GM18951 (cell line): ENCODE results near the gene USP6NL.

ENCODE experiments used
- POLR2A ChIP-seq: IDR thresholded peaks from 4 replicates; pipeline ENCODE4 v1.6.1; 2011; ENCODE audit warnings: mild to moderate bottlenecking; ENCODE audit not compliant: insufficient read length, insufficient read depth; ENCODE audit errors: extremely low read depth
- in situ Hi-C: fragments of 300-500 bp; cut with MboI; formaldehyde crosslinking; loops from one replicate; pipeline ENCODE4 v1.12.0; 2022; ENCODE audit warnings: low sequenced_read_pairs, mixed read lengths, inconsistent platforms; ENCODE audit not compliant: unreplicated experiment

The USP6NL gene

DNA sequence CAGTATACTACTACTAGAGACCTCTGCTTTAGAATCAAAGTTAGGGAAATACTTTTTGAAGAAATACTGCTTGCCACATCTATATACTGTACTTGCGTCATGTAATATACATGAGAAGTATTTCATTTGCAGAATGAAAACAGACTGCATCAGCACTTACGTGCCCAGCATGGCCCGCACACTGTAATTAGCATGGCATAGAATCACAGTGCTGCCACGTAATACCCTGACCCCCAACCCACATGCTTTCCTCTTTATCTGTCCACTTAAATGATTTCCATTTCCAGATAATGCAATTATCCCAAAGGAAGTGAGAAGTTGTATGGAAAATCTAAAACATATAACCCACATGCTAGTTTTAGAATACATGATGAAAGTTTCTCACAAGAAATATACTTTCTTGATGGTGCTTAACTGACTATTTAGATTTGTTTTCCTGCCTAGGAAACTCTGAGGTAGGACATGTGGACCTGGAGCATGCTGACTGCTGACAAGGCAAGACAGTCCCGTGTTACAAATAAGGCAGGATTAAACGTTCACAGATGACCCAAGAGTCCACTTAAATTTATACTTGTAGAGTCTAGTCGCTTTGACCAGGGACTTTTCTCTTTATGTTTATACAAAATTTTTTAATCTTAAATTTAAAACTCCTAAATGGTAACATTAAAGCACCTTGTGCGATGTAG, 12.6 kb downstream of the USP6NL start:
- no peak for TF ChIP-seq POLR2A
- in situ Hi-C loops, result no loop called here

DNA sequence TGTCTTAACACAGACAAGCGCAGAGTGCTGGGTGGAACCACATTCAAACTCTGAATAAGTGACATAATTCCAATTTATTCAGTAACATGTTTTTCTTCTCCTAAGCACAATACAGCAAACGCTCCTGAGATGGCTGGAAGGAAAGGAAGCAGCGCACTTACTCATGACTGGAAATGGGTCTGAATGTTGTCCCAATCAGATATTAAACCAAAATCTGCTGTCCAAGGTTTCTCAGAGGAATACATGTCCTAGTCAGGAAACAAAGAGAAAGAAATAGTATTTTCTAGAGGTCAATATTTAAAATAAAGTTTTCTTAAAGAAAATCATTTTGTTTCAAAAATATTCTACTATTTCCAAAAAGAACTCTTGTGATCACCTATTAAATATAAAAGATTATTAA, 14.0 kb downstream of the USP6NL start:
- TF ChIP-seq POLR2A, result no peak
- in situ Hi-C loops, result no loop called here

DNA sequence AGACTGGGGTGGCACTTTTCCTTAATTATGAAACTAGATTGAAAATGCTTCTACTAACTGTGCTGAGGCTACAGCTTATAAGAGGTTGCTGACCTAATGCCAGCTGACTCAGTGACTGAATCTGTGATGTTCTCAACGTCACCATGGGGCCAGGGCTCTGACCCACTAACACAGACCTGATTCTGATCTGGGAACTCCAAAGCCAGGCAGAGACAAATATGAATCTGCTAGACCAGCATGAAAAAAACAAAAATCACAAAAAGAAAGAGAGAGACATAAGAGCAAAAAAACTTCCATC, 16.1 kb downstream of the USP6NL start:
- no peak for TF ChIP-seq POLR2A
- in situ Hi-C loops, result no loop called here

DNA sequence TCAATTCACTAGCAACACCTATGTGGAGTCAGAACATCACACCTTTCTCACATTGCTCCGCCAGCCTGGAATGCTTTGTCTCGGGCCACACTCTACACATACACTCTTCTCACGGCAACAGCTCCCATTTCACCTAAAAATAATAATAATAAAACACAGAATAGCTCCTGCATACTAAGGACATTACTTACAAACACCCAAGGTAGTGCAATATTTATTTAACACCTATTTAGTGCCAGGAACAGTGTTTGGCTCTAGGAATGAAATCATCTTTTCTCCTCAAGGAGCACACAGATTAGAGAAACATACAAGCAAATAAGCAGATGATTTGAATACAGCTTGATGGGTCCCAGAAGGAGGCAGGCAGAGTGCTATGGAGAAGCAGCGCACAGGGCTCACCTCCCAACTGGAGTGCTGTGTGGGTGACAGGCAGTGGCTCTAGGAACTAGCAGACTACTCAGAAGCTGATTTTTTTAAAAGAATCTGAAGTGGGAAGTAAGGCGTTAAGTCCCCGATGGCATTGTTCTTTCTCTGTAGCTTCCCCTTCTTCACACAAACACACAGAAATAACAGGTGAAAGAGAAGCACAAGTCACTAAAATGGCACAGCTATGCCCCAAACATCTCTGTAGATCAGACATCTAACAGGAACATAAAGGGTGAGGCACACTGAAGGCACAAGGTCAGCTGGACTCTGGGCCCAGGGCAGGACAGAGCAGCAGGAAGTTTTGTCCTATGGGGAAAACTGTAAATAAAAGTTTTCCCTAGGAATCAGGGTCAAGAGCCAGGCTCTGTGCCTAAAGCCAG, 16.7 kb downstream of the USP6NL start:
- in situ Hi-C loops, result no loop called here
- TF ChIP-seq POLR2A, result no peak

DNA sequence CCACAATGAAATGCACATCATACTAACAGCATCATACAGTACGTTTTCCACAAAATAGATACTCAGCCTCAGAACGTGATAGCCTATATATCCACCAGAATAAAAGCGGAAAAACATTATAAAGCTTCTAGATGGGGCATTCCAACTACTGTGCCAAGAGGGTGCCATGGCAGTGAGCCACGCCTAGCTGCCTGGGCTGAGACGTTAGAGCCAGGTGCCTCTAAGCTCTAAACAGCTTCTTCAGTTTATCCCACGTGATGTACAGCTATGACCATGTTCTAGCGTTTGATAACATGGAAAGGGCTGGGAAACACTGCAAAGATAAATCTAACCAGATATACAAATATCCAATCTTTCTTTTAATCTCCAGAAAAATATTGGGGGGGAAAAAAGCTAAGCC, 17.8 kb downstream of the USP6NL start:
- in situ Hi-C loops, result no loop called here
- no peak for TF ChIP-seq POLR2A

DNA sequence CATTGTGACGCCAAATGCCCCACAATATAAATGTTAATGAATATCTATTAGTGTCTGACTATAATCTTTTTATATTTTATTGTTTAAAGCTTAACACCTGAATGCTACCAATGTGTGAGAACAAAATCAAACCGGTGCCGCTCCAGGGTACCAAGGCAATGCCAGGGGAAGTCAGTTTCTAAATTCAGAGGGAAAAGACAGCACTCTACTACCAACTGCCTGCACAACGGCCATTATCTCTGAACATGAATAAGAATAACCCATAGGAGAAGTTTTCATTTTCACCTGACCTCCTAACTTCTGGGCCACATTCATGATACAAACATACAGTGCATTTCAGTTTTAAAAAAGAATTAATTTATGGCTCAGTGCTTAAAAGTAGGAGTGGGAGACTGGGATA, 21.7 kb downstream of the USP6NL start:
- no peak for TF ChIP-seq POLR2A
- in situ Hi-C loops, result no loop called here

- in situ Hi-C loops, result no loop called here
- TF ChIP-seq POLR2A, result no peak
Observed at GRCh38 chr10:11588873-11589574, 22.4 kb downstream of the USP6NL start.

GRCh38 chr10:11587722-11588259, 23.7 kb downstream of the USP6NL start:
- TF ChIP-seq POLR2A, result no peak
- in situ Hi-C loops, result no loop called here

DNA sequence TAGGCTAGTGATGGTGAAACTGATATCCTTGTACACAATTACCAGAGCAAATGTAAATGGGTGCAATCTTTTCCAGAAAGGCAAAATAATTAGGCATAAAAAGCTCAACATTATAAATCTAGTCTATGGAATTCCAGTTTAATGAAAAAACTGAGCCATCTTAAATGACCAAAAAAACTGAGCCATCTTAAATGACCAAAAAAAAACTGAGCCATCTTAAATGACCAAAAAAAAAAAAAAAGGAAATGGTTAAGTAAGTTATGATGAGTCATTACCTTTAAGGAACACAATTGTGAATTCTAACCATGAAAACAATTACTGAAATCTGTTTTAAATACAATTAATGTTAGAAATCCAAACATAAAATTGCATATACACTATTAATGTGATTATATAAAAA, 25.3 kb downstream of the USP6NL start:
- in situ Hi-C loops, result no loop called here

DNA sequence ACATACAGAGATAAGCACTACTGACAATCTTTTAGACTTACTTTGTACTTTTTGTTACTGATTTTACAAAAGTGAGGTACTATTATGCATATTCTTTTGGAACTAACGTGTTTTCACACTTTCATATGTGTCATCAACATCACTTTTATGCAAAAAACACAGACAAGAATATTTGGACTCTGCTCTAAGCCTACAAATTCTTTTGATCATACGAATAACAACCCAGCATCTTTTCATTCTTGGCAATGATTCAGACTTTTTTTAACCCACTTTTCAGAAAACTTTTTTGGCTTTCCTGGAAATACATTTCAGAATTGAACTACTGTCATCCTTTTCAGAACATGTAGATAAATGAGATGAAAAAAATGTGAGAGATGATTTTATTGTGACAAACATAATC, 30.2 kb downstream of the USP6NL start:
- TF ChIP-seq POLR2A, result no peak
- in situ Hi-C loops, result no loop called here

More for the DNA sequence above, 25.3 kb downstream of the USP6NL start:
- TF ChIP-seq POLR2A, result no peak

DNA sequence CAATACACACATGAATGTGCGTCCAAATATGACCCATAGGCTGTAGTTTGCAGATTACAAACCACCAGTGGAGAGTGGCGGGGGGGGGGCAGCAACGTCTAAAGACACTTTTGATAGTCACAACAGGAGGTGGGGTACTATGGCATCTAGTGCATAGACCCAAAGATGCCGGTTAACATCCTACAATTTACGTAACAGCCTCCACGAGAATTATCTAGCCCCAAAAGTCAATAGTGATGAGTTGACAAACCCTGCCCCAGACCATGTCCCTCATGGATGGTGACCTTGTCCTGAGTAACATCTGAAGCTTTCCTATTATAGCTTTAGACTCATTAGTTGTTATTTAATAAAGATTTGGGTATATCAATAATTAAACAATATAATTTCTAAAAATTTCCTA, 31.6 kb downstream of the USP6NL start:
- no peak for TF ChIP-seq POLR2A

GRCh38 chr10:11578802-11579255, 32.6 kb downstream of the USP6NL start:
- no peak for TF ChIP-seq POLR2A
- in situ Hi-C loops, result no loop called here

More for the DNA sequence above, 31.6 kb downstream of the USP6NL start:
- in situ Hi-C loops, result no loop called here

DNA sequence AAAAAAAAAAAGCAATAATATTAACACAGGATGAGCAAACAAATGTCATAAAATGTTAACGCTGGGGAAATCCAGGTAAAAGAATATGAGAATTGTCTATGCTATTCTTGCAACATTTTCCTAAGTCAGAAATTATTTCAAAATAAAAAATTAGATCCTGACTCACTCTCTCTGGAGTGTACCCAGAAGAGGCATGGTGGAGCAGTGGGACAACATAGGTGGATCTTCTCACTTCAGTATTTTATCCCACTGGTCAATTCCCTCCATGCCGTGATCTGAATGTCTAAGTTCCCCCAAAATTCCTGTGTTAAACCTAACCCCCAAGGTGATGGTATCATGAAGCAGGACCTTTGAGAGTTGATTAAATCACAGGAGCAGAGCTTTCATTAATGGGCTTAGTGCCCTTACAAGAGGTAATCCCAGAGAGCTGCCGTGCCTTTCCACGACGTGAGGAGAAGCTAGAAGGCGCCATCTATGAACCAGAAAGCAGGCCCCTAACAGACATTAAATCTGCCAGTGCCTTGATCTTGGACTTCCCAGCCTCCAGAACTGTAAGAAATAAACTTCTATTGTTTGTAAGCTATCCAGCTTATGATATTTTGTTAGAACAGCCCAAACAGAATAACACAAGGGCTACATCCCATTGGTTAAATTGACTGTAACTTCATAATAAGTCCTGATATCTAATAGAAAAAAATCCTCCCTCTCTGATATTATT, 35.2 kb downstream of the USP6NL start:
- in situ Hi-C loops, result no loop called here

More for the DNA sequence above, 35.2 kb downstream of the USP6NL start:
- TF ChIP-seq POLR2A, result no peak
